HG03159 (cell line): Measurements from ENCODE around the gene PLA2G15.

Experiments used
- ATAC-seq: cut with Tn5 transposase; IDR thresholded peaks from one replicate; pipeline ENCODE4 v1.9.1; 2021; ENCODE audit warnings: mild to moderate bottlenecking, moderate library complexity; ENCODE audit not compliant: unreplicated experiment

Gene PLA2G15

DNA sequence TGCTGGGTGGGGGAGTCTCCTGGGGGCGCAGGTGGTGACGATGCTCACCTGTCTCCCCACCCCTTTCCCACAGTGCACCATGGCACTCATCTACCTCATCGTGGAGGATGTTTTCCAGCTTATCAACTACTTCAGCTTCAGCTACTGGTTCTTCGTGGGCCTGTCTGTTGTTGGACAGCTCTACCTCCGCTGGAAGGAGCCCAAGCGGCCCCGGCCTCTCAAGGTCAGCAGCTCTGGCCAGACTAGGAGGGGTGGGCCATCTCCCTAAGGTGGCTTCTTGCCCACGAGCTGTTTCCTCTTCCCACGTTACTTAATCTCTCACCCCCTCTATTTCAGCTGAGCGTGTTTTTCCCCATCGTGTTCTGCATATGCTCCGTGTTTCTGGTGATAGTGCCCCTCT lies 51.1 kb downstream of the PLA2G15 start:
- no peak for ATAC-seq

DNA sequence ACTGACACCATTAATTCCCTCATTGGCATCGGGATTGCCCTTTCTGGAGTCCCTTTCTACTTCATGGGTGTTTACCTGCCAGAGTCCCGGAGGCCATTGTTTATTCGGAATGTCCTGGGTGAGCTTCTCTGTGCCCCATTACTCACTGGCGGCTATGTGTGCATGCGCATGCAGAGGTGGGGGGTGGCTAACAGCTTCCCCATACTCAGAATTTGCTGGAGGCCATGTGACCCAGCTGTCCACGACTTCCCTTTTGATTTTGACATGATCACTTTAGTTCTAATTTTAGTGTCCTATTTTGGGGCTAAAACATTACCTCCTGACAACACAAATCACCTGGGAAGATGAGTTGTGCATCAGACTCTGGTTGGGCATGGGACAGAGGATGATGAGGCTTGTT lies 51.5 kb downstream of the PLA2G15 start:
- no peak for ATAC-seq

DNA sequence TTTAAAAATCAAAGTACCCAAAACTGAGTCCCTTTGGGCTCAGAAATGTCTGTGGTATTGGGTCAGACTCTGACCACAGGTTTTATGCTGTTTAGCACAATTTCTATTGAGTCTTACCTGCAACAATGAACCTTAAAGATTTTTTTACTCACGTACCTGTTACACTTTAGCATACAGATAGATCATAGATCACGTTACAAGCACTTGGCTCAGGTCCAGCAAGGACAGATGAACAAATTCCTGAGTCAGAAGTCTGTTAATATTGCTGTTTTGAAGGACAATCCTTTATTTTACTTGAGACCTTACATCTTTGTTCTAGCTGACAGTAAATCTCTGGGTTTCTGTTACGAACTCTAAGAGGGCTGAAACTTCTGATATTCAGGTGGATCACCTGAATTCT lies 52.7 kb downstream of the PLA2G15 start:
- ATAC-seq: no peak

DNA sequence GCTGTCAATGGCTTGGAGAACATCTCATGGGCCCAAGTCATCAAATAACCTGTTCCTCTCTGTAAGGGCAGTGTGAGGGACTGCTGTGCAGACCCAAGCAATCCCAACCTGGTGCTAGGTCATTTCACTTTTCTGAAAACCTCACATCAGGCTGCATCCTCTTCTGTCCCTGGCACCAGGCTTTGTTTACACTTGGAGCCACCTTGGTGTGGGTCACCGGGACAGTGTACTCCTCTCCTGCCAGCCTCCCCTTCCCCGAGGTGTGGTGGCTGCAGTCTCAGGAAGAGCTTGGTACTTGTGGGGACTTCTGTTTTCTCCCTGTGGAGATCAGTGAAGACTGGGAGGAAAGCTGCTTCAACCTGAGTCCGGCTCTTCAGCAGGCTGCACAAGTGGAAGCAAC lies 53.1 kb downstream of the PLA2G15 start:
- ATAC-seq: no peak

DNA sequence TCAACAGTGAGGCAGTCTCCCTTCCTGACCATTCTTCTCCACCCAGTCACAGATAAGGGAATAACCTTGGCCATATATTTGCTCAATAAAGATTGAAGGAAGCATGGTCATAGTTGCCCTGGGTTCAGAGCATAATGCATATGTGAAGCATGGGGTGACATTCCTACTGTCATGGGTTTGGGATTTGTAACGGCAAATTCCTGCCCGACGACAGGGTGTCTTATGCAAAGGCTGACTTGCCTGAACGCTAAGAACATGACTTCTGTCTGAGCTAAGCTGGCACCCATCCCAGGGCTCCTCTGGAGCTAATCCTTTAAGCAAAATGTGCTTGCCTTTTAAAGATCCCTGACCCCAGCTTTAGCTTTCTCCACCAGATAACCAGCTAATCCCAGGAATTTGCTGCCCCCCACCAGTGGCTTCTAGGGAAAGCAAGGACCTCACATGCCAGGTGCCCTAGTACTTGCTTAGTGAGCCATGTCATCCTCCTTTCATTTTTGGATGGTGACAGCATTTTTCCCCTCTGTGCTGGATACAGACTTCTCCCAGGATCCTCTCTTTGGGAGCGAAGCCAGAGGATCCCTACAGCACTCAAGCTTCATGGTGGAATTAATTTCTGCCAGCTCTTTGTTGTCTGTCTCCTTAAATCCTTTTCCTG lies 53.9 kb downstream of the PLA2G15 start:
- no peak for ATAC-seq

DNA sequence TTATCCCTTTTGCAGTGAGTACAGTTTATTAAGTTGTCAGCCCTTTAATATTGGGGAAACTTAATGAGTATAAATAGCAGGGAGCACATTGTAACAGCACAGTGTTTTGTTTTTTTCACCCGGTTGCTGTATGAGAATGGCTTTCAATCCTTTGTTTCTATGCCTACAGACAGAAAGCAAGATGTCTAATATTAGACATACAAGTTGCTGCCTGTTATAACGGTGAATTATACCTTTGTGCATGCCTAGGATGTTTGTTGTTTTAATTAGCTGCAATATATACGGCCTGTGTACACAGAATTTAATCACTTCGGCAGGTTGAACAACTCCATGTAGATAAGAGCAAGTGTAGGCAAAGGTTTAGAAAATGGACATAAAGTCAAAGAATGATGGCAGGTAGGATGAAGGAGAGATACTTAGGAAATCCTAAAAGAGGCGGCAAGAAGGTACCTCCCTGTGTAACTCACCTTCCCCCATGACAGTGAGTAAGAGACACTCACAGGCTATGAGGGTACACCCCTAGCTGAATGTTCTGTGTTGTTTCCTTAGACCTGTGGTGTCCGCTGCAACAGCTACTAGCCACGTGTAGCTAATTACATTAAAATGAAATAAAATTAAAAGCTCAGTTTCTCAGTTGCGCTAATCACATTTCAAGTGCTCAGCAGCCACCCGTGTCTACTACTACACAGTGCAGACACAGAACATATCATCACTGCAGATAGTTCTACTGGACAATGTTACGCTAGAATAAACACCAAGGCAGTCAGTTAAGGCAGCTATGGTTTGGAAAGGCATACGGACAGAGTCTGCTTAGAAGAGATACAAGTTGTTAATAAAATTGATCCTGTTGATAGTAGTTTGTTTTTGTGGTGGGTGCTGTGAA lies 54.6 kb downstream of the PLA2G15 start:
- no peak for ATAC-seq

DNA sequence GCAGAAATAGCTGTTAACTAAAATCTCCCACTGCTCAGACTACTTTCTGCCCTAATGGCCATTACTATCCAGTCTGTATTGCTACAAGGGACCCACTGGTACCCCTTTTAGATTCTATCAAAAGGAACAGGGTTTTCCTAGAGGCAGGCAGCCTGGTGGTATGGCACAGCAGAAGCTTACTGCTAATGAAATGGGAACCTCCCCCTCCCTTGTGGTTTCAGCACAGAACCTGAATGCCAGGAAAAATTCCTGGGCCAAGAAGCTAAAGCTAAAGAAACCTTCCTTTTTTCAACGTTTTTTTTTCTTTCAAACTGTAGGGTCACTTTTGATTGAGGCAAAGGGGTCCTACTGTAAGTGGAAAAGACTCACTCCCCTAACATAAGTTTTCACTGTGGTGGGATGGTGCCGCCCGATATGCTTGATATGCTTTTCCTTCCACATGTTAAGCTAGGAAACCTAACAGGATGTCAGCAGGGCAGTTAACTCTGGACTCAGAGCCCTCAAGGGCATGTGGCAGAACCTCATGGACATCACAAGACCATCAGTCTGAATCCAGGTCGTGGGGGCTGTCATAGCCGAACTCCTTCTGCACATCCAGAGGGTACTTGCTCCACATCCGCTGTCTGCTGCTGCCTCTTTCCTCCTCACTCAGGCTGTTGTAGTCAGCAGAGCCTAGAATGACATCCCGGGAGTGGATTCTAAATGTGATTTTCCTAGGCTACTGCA lies 55.7 kb downstream of the PLA2G15 start:
- no peak for ATAC-seq

DNA sequence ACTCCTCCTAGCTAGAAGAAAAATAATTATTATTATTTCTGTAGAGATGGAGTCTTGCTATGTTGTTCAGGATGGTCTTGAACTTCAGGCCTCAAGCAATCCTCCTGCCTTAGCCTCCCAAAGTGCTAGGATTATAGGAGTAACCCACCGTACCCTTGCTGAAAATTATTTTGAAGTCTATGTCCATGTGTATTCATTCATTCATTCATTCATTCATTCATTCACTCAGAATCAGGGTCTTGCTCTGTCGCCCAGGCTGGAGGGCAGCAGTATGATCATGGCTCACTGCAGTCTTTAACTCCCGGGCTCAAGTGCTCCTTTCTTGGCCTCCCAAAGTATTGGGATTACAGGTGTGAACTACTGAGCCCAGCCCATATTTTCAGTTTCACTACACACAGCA lies 61.5 kb downstream of the PLA2G15 start:
- no peak for ATAC-seq

DNA sequence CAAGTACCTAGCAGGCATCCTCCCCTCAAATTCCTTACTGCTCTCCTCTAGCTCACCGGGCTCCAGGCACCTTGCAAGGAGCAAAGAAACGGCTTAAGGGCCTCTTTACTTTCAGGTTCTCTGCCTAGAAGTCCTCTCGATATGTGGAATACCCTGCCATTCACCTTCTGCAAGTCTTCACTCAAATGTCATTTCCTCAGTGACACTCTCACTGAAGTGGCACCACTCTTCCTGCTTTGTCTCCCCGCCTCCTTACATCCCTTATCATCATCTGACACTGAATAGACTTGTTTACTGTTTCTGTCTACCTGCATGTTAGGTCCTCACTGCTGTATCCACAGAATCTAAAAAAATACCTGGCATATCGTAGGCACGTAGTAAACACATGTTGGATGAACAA lies 64.6 kb downstream of the PLA2G15 start:
- no peak for ATAC-seq

DNA sequence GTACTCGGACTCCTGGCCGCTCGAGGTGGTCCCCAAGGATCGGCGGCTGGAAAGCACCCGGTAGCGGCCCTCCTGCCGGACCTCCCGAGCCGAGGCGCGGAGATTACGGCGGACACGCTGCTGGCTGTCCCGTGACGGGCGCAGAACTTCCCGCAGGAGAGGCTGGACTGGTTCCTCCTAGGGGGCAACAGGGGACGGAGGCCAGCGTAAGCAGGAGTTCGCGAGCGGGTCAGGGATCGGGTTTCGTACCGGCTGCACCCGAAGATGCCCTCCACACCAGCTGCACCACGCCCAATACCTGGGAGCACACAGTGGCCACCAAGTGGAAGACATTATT lies 65.2 kb downstream of the PLA2G15 start:
- ATAC-seq: no peak
